H9 (cell line): ENCODE results near the gene LPP. TPM values are rescaled to one million over a fixed set of nuclear protein-coding genes. Genes with fewer than 3 reads are reported as not detected.

Experiments
- DNase-seq: peaks from one replicate; pipeline ENCODE4 v3.0.0-alpha.2; 2017
- H2AFZ ChIP-seq: one replicate; pipeline ENCODE4 v1.6.1; 2013; ENCODE audit warnings: mild to moderate bottlenecking, low read length, control low read depth, moderate library complexity
- H2AK5ac ChIP-seq: 2 replicates; pipeline ENCODE4 v1.6.1; 2013; ENCODE audit warnings: low read length, control low read depth, mixed read lengths; ENCODE audit not compliant: insufficient read length
- H2BK120ac ChIP-seq: one replicate; pipeline ENCODE4 v1.6.1; 2013; ENCODE audit warnings: low read depth, mild to moderate bottlenecking, low read length, control low read depth, inconsistent platforms; ENCODE audit not compliant: poor library complexity, severe bottlenecking
- H2BK12ac ChIP-seq: 2 replicates; pipeline ENCODE4 v1.6.1; 2013; ENCODE audit warnings: low read length, control low read depth, mixed read lengths, low read depth; ENCODE audit not compliant: insufficient read length
- H2BK15ac ChIP-seq: 2 replicates; pipeline ENCODE4 v1.6.1; 2013; ENCODE audit warnings: low read depth, low read length, control low read depth
- H2BK20ac ChIP-seq: one replicate; pipeline ENCODE4 v1.6.1; 2013; ENCODE audit warnings: low read depth, mild to moderate bottlenecking, low read length, control low read depth, inconsistent platforms; ENCODE audit not compliant: poor library complexity, severe bottlenecking
- H2BK5ac ChIP-seq: 2 replicates; pipeline ENCODE4 v1.6.1; 2013; ENCODE audit warnings: low read length, control low read depth, mixed read lengths; ENCODE audit not compliant: insufficient read length
- H3K14ac ChIP-seq: 2 replicates; pipeline ENCODE4 v1.6.1; 2013; ENCODE audit warnings: low read length, control low read depth; ENCODE audit not compliant: insufficient read depth
- H3K18ac ChIP-seq: 2 replicates; pipeline ENCODE4 v1.6.1; 2013; ENCODE audit warnings: low read depth, mild to moderate bottlenecking, mixed read lengths, low read length, control low read depth; ENCODE audit not compliant: insufficient read length
- H3K23ac ChIP-seq: 2 replicates; pipeline ENCODE4 v1.6.1; 2013; ENCODE audit warnings: low read length, control low read depth, mixed read lengths, low read depth; ENCODE audit not compliant: insufficient read length
- H3K23me2 ChIP-seq: 2 replicates; pipeline ENCODE4 v1.6.1; 2013; ENCODE audit warnings: low read depth, mild to moderate bottlenecking, mixed read lengths, low read length, control low read depth; ENCODE audit not compliant: insufficient read length, poor library complexity, severe bottlenecking
- H3K27ac ChIP-seq: 2 replicates; pipeline ENCODE4 v1.5.1; 2013; ENCODE audit warnings: low read length, control low read depth, mixed read lengths, low read depth; ENCODE audit not compliant: insufficient read length
- H3K27me3 ChIP-seq: 2 replicates; pipeline ENCODE4 v1.6.1; 2013; ENCODE audit warnings: low read length, control low read depth, inconsistent platforms; ENCODE audit not compliant: insufficient read depth
- H3K4ac ChIP-seq: 2 replicates; pipeline ENCODE4 v1.6.1; 2013; ENCODE audit warnings: low read depth, mild to moderate bottlenecking, control low read depth, inconsistent platforms, low read length, moderate library complexity
- H3K4me1 ChIP-seq: 2 replicates; pipeline ENCODE4 v1.6.1; 2013; ENCODE audit warnings: low read length, control low read depth, inconsistent platforms; ENCODE audit not compliant: insufficient read depth
- H3K4me2 ChIP-seq: 2 replicates; pipeline ENCODE4 v1.6.1; 2013; ENCODE audit warnings: low read length, control low read depth, mixed read lengths; ENCODE audit not compliant: insufficient read length, insufficient read depth
- H3K56ac ChIP-seq: 2 replicates; pipeline ENCODE4 v1.6.1; 2013; ENCODE audit warnings: low read depth, mild to moderate bottlenecking, mixed read lengths, low read length, control low read depth; ENCODE audit not compliant: insufficient read length
- H3K79me1 ChIP-seq: 2 replicates; pipeline ENCODE4 v1.6.1; 2013; ENCODE audit warnings: low read depth, mild to moderate bottlenecking, moderate library complexity, low read length, control low read depth, inconsistent platforms; ENCODE audit not compliant: insufficient read depth, poor library complexity, severe bottlenecking
- H3K79me2 ChIP-seq: 2 replicates; pipeline ENCODE4 v1.6.1; 2013; ENCODE audit warnings: low read length, control low read depth, inconsistent platforms; ENCODE audit not compliant: insufficient read depth
- H3K9ac ChIP-seq: 2 replicates; pipeline ENCODE4 v1.6.1; 2013; ENCODE audit warnings: low read length, control low read depth, mixed read lengths; ENCODE audit not compliant: insufficient read length; ENCODE audit errors: extremely low read depth
- H3K9me3 ChIP-seq: one replicate; pipeline ENCODE4 v1.6.1; 2013; ENCODE audit warnings: low read depth, low read length, inconsistent platforms; ENCODE audit not compliant: control insufficient read depth
- H3T11ph ChIP-seq: one replicate; pipeline ENCODE4 v1.6.1; 2013; ENCODE audit warnings: mild to moderate bottlenecking, low read length, control low read depth, inconsistent platforms
- H4K20me1 ChIP-seq: one replicate; pipeline ENCODE4 v1.6.1; 2013; ENCODE audit not compliant: control insufficient read depth, insufficient read length, insufficient read depth
- H4K5ac ChIP-seq: 2 replicates; pipeline ENCODE4 v1.6.1; 2013; ENCODE audit warnings: low read depth, mild to moderate bottlenecking, mixed read lengths, low read length, control low read depth; ENCODE audit not compliant: insufficient read length
- H4K8ac ChIP-seq: replicated peaks from 2 replicates; pipeline ENCODE4 v1.6.1; 2013; ENCODE audit warnings: low read length, control low read depth, mixed read lengths, low read depth; ENCODE audit not compliant: insufficient read length
- H4K91ac ChIP-seq: 2 replicates; pipeline ENCODE4 v1.6.1; 2013; ENCODE audit warnings: low read depth, mild to moderate bottlenecking, moderate library complexity, mixed read lengths, low read length, control low read depth; ENCODE audit not compliant: insufficient read length
- H3K27ac Mint-ChIP-seq, 3 experiments: 2 replicates in 2 of 3; 3 replicates in 1 of 3; pipeline ENCODE4 v1.8.0; 2020 to 2021; ENCODE audit warnings: mixed read lengths in 3 of 3, mild to moderate bottlenecking in 1 of 3, moderate library complexity in 1 of 3
- H3K27me3 Mint-ChIP-seq: 2 replicates; pipeline ENCODE4 v1.8.0; 2021; ENCODE audit warnings: low read depth, mild to moderate bottlenecking, moderate library complexity, mixed read lengths
- H3K36me3 Mint-ChIP-seq, 3 experiments: 2 replicates in 2 of 3; 3 replicates in 1 of 3; pipeline ENCODE4 v1.8.0; 2020 to 2021; ENCODE audit warnings: low read depth in 3 of 3, mixed read lengths in 3 of 3; ENCODE audit not compliant: insufficient read depth in 1 of 3
- H3K4me1 Mint-ChIP-seq, 2 experiments: 2 replicates each; pipeline ENCODE4 v1.8.0; 2020; ENCODE audit warnings: mixed read lengths in 2 of 2
- H3K4me3 Mint-ChIP-seq, 2 experiments: 2 replicates in 1 of 2; 3 replicates in 1 of 2; pipeline ENCODE4 v1.8.0; 2020 to 2021; ENCODE audit warnings: mild to moderate bottlenecking in 2 of 2, mixed read lengths in 2 of 2, moderate library complexity in 1 of 2
- H3K9me3 Mint-ChIP-seq, 2 experiments: 2 replicates in 1 of 2; 3 replicates in 1 of 2; pipeline ENCODE4 v1.8.0; 2020; ENCODE audit warnings: mild to moderate bottlenecking in 2 of 2, mixed read lengths in 2 of 2, moderate library complexity in 1 of 2
- WGBS: extraction: QIAGEN DNeasy Blood & Tissue Kit; methylation state at CpG from one replicate; pipeline ENCODE4 v1.1.7; 2013; ENCODE audit warnings: missing lambda C conversion rate, low lambda C conversion rate, mixed read lengths; ENCODE audit not compliant: insufficient read length; ENCODE audit errors: extremely low coverage; 5-methylcytosine and 5-hydroxymethylcytosine counted together
- total RNA-seq: library from RNA; stranded (reverse); gene quantifications from 2 replicates; pipeline ENCODE4 v1.2.1, GENCODE V29; 2021
- TF ChIP-seq, protein P1 (sequence below): fragments of 200-600 bp; sonication (generic); conservative IDR thresholded peaks from 3 replicates; pipeline ENCODE4 v1.8.0; 2021; ENCODE audit warnings: antibody characterized with exemption, mild to moderate bottlenecking

LPP gene
- total RNA-seq, 1 experiment from 2014 or later: 64.6 TPM

DNA sequence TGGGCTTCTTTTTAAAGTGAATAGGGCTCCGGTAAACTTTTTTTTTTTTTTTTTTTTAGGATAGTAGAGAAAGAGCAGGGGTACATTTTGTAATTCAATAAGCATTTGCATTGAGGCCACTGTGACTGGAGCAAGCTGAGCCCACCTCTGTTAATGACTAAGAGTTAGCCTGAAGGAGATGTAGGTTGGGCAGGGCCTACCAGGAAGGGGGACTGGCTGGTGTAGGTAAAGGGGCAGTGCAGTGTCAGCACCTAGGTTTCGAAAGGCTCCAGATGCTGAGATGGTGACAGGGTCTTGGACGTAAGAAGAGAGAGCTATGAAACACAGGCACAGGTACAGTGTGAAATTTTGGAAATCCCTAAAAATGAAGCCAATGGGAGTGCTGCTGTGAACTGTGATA, 30.7 kb downstream of the LPP start:
- H3K4ac ChIP-seq: no peak overlapping the region
- Mint-ChIP-seq H3K9me3 (no peaks in the 10 kb centered on the region), H3K4me3 (no peak overlapping the region), H3K36me3 (no peaks in the 10 kb centered on the region), H3K27me3 (no peaks in the 10 kb centered on the region), H3K27ac (peak overlapping the region; percentile 44 to 91 (median 69); a peak in 5 of 7 replicates), H3K4me1 (peaks cover 28 to 31% of the 10 kb centered on the region in 2 experiments)
- H3K23ac ChIP-seq: no peak overlapping the region
- H2BK120ac ChIP-seq: no peak overlapping the region
- H3T11ph ChIP-seq: no peak overlapping the region
- H4K8ac ChIP-seq: no peak overlapping the region
- H4K5ac ChIP-seq: no peak overlapping the region
- no peaks in the 10 kb centered on the region for H3K9me3 ChIP-seq
- no peak overlapping the region for H2BK15ac ChIP-seq
- H2BK5ac ChIP-seq: no peak overlapping the region
- WGBS: no CpG with 5 or more reads among the region's 3 CpGs
- no peak overlapping the region for H2BK20ac ChIP-seq
- H4K20me1 ChIP-seq: no peaks in the 10 kb centered on the region
- no peaks in the 10 kb centered on the region for H3K27me3 ChIP-seq
- no peak overlapping the region for H3K4me2 ChIP-seq
- peaks cover 4% of the 10 kb centered on the region; the same call in 1 of the 2 replicates for H3K4me1 ChIP-seq
- no peak overlapping the region for H2AK5ac ChIP-seq
- H2AFZ ChIP-seq: no peak overlapping the region
- no peaks in the 10 kb centered on the region for H3K23me2 ChIP-seq
- TF ChIP-seq, protein P1, sequence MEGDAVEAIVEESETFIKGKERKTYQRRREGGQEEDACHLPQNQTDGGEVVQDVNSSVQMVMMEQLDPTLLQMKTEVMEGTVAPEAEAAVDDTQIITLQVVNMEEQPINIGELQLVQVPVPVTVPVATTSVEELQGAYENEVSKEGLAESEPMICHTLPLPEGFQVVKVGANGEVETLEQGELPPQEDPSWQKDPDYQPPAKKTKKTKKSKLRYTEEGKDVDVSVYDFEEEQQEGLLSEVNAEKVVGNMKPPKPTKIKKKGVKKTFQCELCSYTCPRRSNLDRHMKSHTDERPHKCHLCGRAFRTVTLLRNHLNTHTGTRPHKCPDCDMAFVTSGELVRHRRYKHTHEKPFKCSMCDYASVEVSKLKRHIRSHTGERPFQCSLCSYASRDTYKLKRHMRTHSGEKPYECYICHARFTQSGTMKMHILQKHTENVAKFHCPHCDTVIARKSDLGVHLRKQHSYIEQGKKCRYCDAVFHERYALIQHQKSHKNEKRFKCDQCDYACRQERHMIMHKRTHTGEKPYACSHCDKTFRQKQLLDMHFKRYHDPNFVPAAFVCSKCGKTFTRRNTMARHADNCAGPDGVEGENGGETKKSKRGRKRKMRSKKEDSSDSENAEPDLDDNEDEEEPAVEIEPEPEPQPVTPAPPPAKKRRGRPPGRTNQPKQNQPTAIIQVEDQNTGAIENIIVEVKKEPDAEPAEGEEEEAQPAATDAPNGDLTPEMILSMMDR: no peak
- no peak for DNase-seq
- no peak overlapping the region for H2BK12ac ChIP-seq
- H3K79me1 ChIP-seq: no peaks in the 10 kb centered on the region
- no peak overlapping the region for H3K14ac ChIP-seq
- H3K9ac ChIP-seq: no peak overlapping the region
- no peak overlapping the region for H3K27ac ChIP-seq
- H3K18ac ChIP-seq: no peak overlapping the region
- no peak overlapping the region for H4K91ac ChIP-seq
- no peak overlapping the region for H3K56ac ChIP-seq
- H3K79me2 ChIP-seq: peaks cover under 1% of the 10 kb centered on the region; the same call in 1 of the 2 replicates
